Stimulated activated memory B cell treated with anti-CD40 and anti-IgM and Interleukin-4, amounts not matched to agents 10 μg/mL and 1 μg/mL and 100 μg/mL, for 72 hours (primary cell): ENCODE results near the gene SERINC5.
"Not testable (repeated sequence)": the region's sequence is repeated elsewhere in the genome, so short reads cannot be mapped to it uniquely, and the experiment has no call there.

Source experiments
- ATAC-seq: fragments of 150-1000 bp; cut with Tn5 transposase; 2 replicates; pipeline ENCODE4 v1.10.0; 2021
- H3K27ac Mint-ChIP-seq: one replicate; pipeline ENCODE4 v1.8.0; 2022; ENCODE audit warnings: mild to moderate bottlenecking, mixed read lengths
- H3K27me3 Mint-ChIP-seq: one replicate; pipeline ENCODE4 v1.8.0; 2022; ENCODE audit warnings: mixed read lengths
- H3K36me3 Mint-ChIP-seq: one replicate; pipeline ENCODE4 v1.8.0; 2022; ENCODE audit warnings: mixed read lengths
- H3K4me1 Mint-ChIP-seq: one replicate; pipeline ENCODE4 v1.8.0; 2022; ENCODE audit warnings: mixed read lengths
- H3K4me3 Mint-ChIP-seq: one replicate; pipeline ENCODE4 v1.8.0; 2022; ENCODE audit warnings: mild to moderate bottlenecking, moderate library complexity, mixed read lengths
- H3K9me3 Mint-ChIP-seq: one replicate; pipeline ENCODE4 v1.8.0; 2022; ENCODE audit warnings: mixed read lengths

Gene SERINC5

GRCh38 chr5:80205846-80206245, 50.0 kb downstream of the SERINC5 start:
- H3K36me3 Mint-ChIP-seq, result peaks cover 22% of the 10 kb centered on the region
- no peak for ATAC-seq
- no peaks in the 10 kb centered on the region for H3K4me1 Mint-ChIP-seq
- H3K27me3 Mint-ChIP-seq, result no peaks in the 10 kb centered on the region
- H3K27ac Mint-ChIP-seq, result no peak overlapping the region
- no peak overlapping the region for H3K4me3 Mint-ChIP-seq
- H3K9me3 Mint-ChIP-seq, result no peaks in the 10 kb centered on the region

GRCh38 chr5:80204808-80205614, 50.8 kb downstream of the SERINC5 start:
- Mint-ChIP-seq H3K4me1 (no peaks in the 10 kb centered on the region), H3K9me3 (no peaks in the 10 kb centered on the region), H3K27me3 (no peaks in the 10 kb centered on the region), H3K36me3 (peaks cover 27% of the 10 kb centered on the region), H3K4me3 (no peak overlapping the region), H3K27ac (no peak overlapping the region)
- no peak for ATAC-seq

GRCh38 chr5:80201763-80202162, 54.1 kb downstream of the SERINC5 start:
- not testable (repeated sequence) for H3K27me3 Mint-ChIP-seq, H3K27ac Mint-ChIP-seq, H3K4me3 Mint-ChIP-seq, ATAC-seq, H3K4me1 Mint-ChIP-seq, H3K9me3 Mint-ChIP-seq
- H3K36me3 Mint-ChIP-seq, result peaks cover 41% of the 10 kb centered on the region

GRCh38 chr5:80198920-80199319, 56.9 kb downstream of the SERINC5 start:
- no peaks in the 10 kb centered on the region for H3K9me3 Mint-ChIP-seq
- peaks cover 52% of the 10 kb centered on the region for H3K36me3 Mint-ChIP-seq
- H3K27ac Mint-ChIP-seq, result no peak overlapping the region
- no peak overlapping the region for H3K4me3 Mint-ChIP-seq
- no peaks in the 10 kb centered on the region for H3K4me1 Mint-ChIP-seq
- H3K27me3 Mint-ChIP-seq, result no peaks in the 10 kb centered on the region
- ATAC-seq, result no peak

- Mint-ChIP-seq H3K36me3 (peaks cover 52% of the 10 kb centered on the region), H3K4me1 (peaks cover under 1% of the 10 kb centered on the region), H3K27ac (no peak overlapping the region), H3K4me3 (no peak overlapping the region), H3K9me3 (no peaks in the 10 kb centered on the region), H3K27me3 (no peaks in the 10 kb centered on the region)
- no peak for ATAC-seq
Measured at GRCh38 chr5:80198399-80198798, 57.4 kb downstream of the SERINC5 start.

GRCh38 chr5:80195837-80196400, 59.9 kb downstream of the SERINC5 start:
- Mint-ChIP-seq H3K4me1 (peaks cover 24% of the 10 kb centered on the region), H3K4me3 (no peak overlapping the region), H3K36me3 (peaks cover 30% of the 10 kb centered on the region), H3K9me3 (no peaks in the 10 kb centered on the region), H3K27ac (no peak overlapping the region), H3K27me3 (no peaks in the 10 kb centered on the region)
- no peak for ATAC-seq

- H3K4me1 Mint-ChIP-seq, result peaks cover 28% of the 10 kb centered on the region
- no peak for ATAC-seq
Measured at GRCh38 chr5:80194468-80194867, 61.4 kb downstream of the SERINC5 start.

GRCh38 chr5:80193401-80193800, 62.4 kb downstream of the SERINC5 start:
- no peaks in the 10 kb centered on the region for H3K9me3 Mint-ChIP-seq
- H3K36me3 Mint-ChIP-seq, result peaks cover 19% of the 10 kb centered on the region
- H3K4me1 Mint-ChIP-seq, result peaks cover 35% of the 10 kb centered on the region
- ATAC-seq, result no peak
- no peak overlapping the region for H3K4me3 Mint-ChIP-seq
- H3K27ac Mint-ChIP-seq, result peak overlapping the region; percentile 33
- no peaks in the 10 kb centered on the region for H3K27me3 Mint-ChIP-seq

More at GRCh38 chr5:80194468-80194867, 61.4 kb downstream of the SERINC5 start:
- Mint-ChIP-seq H3K9me3 (no peaks in the 10 kb centered on the region), H3K36me3 (peaks cover 25% of the 10 kb centered on the region), H3K27ac (no peak overlapping the region), H3K4me3 (no peak overlapping the region), H3K27me3 (no peaks in the 10 kb centered on the region)

- H3K36me3 Mint-ChIP-seq, result peaks cover 19% of the 10 kb centered on the region
- peak overlapping the region; percentile 33 for H3K27ac Mint-ChIP-seq
- H3K4me1 Mint-ChIP-seq, result peaks cover 35% of the 10 kb centered on the region
- no peaks in the 10 kb centered on the region for H3K9me3 Mint-ChIP-seq
- H3K27me3 Mint-ChIP-seq, result no peaks in the 10 kb centered on the region
- ATAC-seq, result no peak
- H3K4me3 Mint-ChIP-seq, result no peak overlapping the region
Measured at GRCh38 chr5:80192507-80193241, 63.2 kb downstream of the SERINC5 start.

- Mint-ChIP-seq H3K4me3 (no peak overlapping the region), H3K27ac (no peak overlapping the region), H3K27me3 (no peaks in the 10 kb centered on the region), H3K4me1 (peaks cover 35% of the 10 kb centered on the region), H3K9me3 (no peaks in the 10 kb centered on the region), H3K36me3 (peaks cover 13% of the 10 kb centered on the region)
- no peak for ATAC-seq
Measured at GRCh38 chr5:80191991-80192398, 63.9 kb downstream of the SERINC5 start.

GRCh38 chr5:80191397-80191796, 64.5 kb downstream of the SERINC5 start:
- Mint-ChIP-seq H3K9me3 (no peaks in the 10 kb centered on the region), H3K27me3 (no peaks in the 10 kb centered on the region), H3K27ac (peak overlapping the region; percentile 73), H3K36me3 (peaks cover 13% of the 10 kb centered on the region), H3K4me3 (no peak overlapping the region), H3K4me1 (peaks cover 35% of the 10 kb centered on the region)
- ATAC-seq, result no peak

- Mint-ChIP-seq H3K27me3 (no peaks in the 10 kb centered on the region), H3K27ac (peak overlapping the region; percentile 73)
Measured at GRCh38 chr5:80190960-80191359, 64.9 kb downstream of the SERINC5 start.

GRCh38 chr5:80189701-80190100, 66.1 kb downstream of the SERINC5 start:
- Mint-ChIP-seq H3K27me3 (no peaks in the 10 kb centered on the region), H3K9me3 (no peaks in the 10 kb centered on the region), H3K36me3 (peaks cover 12% of the 10 kb centered on the region), H3K27ac (no peak overlapping the region), H3K4me1 (peaks cover 43% of the 10 kb centered on the region), H3K4me3 (no peak overlapping the region)
- ATAC-seq, result no peak

More at GRCh38 chr5:80190960-80191359, 64.9 kb downstream of the SERINC5 start:
- peak; percentile 57 for ATAC-seq
- peaks cover 12% of the 10 kb centered on the region for H3K36me3 Mint-ChIP-seq
- peaks cover 35% of the 10 kb centered on the region for H3K4me1 Mint-ChIP-seq
- peak overlapping the region; percentile 31 for H3K4me3 Mint-ChIP-seq
- H3K9me3 Mint-ChIP-seq, result no peaks in the 10 kb centered on the region

GRCh38 chr5:80189201-80189600, 66.6 kb downstream of the SERINC5 start:
- no peaks in the 10 kb centered on the region for H3K9me3 Mint-ChIP-seq
- peaks cover 45% of the 10 kb centered on the region for H3K4me1 Mint-ChIP-seq
- H3K36me3 Mint-ChIP-seq, result peaks cover 12% of the 10 kb centered on the region
- H3K27me3 Mint-ChIP-seq, result no peaks in the 10 kb centered on the region
- ATAC-seq, result no peak
- H3K4me3 Mint-ChIP-seq, result peak overlapping the region; percentile 43
- peak overlapping the region; percentile 54 for H3K27ac Mint-ChIP-seq

- H3K36me3 Mint-ChIP-seq, result peaks cover 12% of the 10 kb centered on the region
- H3K4me1 Mint-ChIP-seq, result peaks cover 53% of the 10 kb centered on the region
- no peaks in the 10 kb centered on the region for H3K27me3 Mint-ChIP-seq
- no peaks in the 10 kb centered on the region for H3K9me3 Mint-ChIP-seq
- no peak overlapping the region for H3K4me3 Mint-ChIP-seq
- no peak overlapping the region for H3K27ac Mint-ChIP-seq
- no peak for ATAC-seq
Measured at GRCh38 chr5:80187421-80188090, 68.3 kb downstream of the SERINC5 start.
